HEK293 (cell line): ENCODE data around the gene EHD1.

Experiments used
- BCL11A ChIP-seq: fragments of 450-650 bp; formaldehyde crosslinking; IDR thresholded peaks from 2 replicates; pipeline ENCODE4 v1.5.1; 2016; ENCODE audit warnings: low read depth, missing biosample characterization, missing genetic modification characterization
- BCL6B ChIP-seq: fragments of 450-650 bp; formaldehyde crosslinking; IDR thresholded peaks from 2 replicates; pipeline ENCODE4 v1.5.1; 2017; ENCODE audit warnings: missing biosample characterization, missing genetic modification characterization
- MZF1 ChIP-seq: fragments of 450-650 bp; formaldehyde crosslinking; IDR thresholded peaks from 2 replicates; pipeline ENCODE4 v1.5.1; 2017; ENCODE audit warnings: missing biosample characterization, missing genetic modification characterization, borderline replicate concordance
- PRDM4 ChIP-seq: fragments of 450-650 bp; formaldehyde crosslinking; IDR thresholded peaks from 2 replicates; pipeline ENCODE4 v1.5.1; 2017; ENCODE audit warnings: missing biosample characterization, missing genetic modification characterization
- RBAK ChIP-seq: fragments of 450-650 bp; formaldehyde crosslinking; IDR thresholded peaks from 2 replicates; pipeline ENCODE4 v1.5.1; 2016; ENCODE audit warnings: missing biosample characterization, missing genetic modification characterization
- ZBTB17 ChIP-seq: fragments of 450-650 bp; formaldehyde crosslinking; IDR thresholded peaks from 2 replicates; pipeline ENCODE4 v1.5.1; 2016; ENCODE audit warnings: missing biosample characterization, missing genetic modification characterization
- ZNF184 ChIP-seq: fragments of 450-650 bp; IDR thresholded peaks from 2 replicates; pipeline ENCODE4 v1.5.1; 2018; ENCODE audit warnings: missing biosample characterization, mild to moderate bottlenecking, missing genetic modification characterization
- ZNF211 ChIP-seq: fragments of 450-650 bp; formaldehyde crosslinking; IDR thresholded peaks from 2 replicates; pipeline ENCODE4 v1.5.1; 2016; ENCODE audit warnings: low read depth, missing biosample characterization, missing genetic modification characterization
- ZNF223 ChIP-seq: fragments of 450-650 bp; formaldehyde crosslinking; IDR thresholded peaks from 2 replicates; pipeline ENCODE4 v1.5.1; 2016; ENCODE audit warnings: missing biosample characterization, missing genetic modification characterization
- ZNF239 ChIP-seq: fragments of 450-650 bp; formaldehyde crosslinking; IDR thresholded peaks from 2 replicates; pipeline ENCODE4 v1.5.1; 2016; ENCODE audit warnings: missing biosample characterization, missing genetic modification characterization
- ZNF26 ChIP-seq: fragments of 450-650 bp; formaldehyde crosslinking; IDR thresholded peaks from 2 replicates; pipeline ENCODE4 v1.5.1; 2016; ENCODE audit warnings: missing biosample characterization, missing genetic modification characterization
- ZNF266 ChIP-seq: fragments of 450-650 bp; formaldehyde crosslinking; IDR thresholded peaks from 2 replicates; pipeline ENCODE4 v1.5.1; 2016; ENCODE audit warnings: missing biosample characterization, missing genetic modification characterization, low read depth
- ZNF335 ChIP-seq: fragments of 450-650 bp; formaldehyde crosslinking; conservative IDR thresholded peaks from 2 replicates; pipeline ENCODE4 v1.5.1; 2016; ENCODE audit warnings: missing biosample characterization, missing genetic modification characterization
- ZNF362 ChIP-seq: fragments of 450-650 bp; formaldehyde crosslinking; IDR thresholded peaks from 2 replicates; pipeline ENCODE4 v1.5.1; 2016; ENCODE audit warnings: missing biosample characterization, missing genetic modification characterization
- ZNF37A ChIP-seq: fragments of 450-650 bp; IDR thresholded peaks from 2 replicates; pipeline ENCODE4 v1.5.1; 2018; ENCODE audit warnings: missing biosample characterization, missing genetic modification characterization
- ZNF449 ChIP-seq: fragments of 450-650 bp; formaldehyde crosslinking; IDR thresholded peaks from 2 replicates; pipeline ENCODE4 v1.5.1; 2017; ENCODE audit warnings: missing biosample characterization, mild to moderate bottlenecking, missing genetic modification characterization, moderate library complexity
- ZNF513 ChIP-seq: fragments of 450-650 bp; IDR thresholded peaks from 2 replicates; pipeline ENCODE4 v1.5.1; 2018; ENCODE audit warnings: missing biosample characterization, missing genetic modification characterization
- ZNF530 ChIP-seq: fragments of 450-650 bp; formaldehyde crosslinking; IDR thresholded peaks from 2 replicates; pipeline ENCODE4 v1.5.1; 2016; ENCODE audit warnings: low read depth, missing biosample characterization, missing genetic modification characterization
- ZNF600 ChIP-seq: fragments of 450-650 bp; formaldehyde crosslinking; IDR thresholded peaks from 2 replicates; pipeline ENCODE4 v1.5.1; 2016; ENCODE audit warnings: missing biosample characterization, missing genetic modification characterization
- ZNF677 ChIP-seq: fragments of 450-650 bp; IDR thresholded peaks from 2 replicates; pipeline ENCODE4 v1.5.0; 2018; ENCODE audit warnings: missing biosample characterization, mild to moderate bottlenecking, missing genetic modification characterization, moderate library complexity
- ZNF701 ChIP-seq: fragments of 450-650 bp; formaldehyde crosslinking; IDR thresholded peaks from 2 replicates; pipeline ENCODE4 v1.5.1; 2016; ENCODE audit warnings: missing biosample characterization, missing genetic modification characterization
- ZNF704 ChIP-seq: fragments of 450-650 bp; formaldehyde crosslinking; IDR thresholded peaks from 2 replicates; pipeline ENCODE4 v1.5.1; 2016; ENCODE audit warnings: missing biosample characterization, missing genetic modification characterization
- ZNF777 ChIP-seq: fragments of 450-650 bp; formaldehyde crosslinking; IDR thresholded peaks from 2 replicates; pipeline ENCODE4 v1.5.1; 2017; ENCODE audit warnings: missing biosample characterization, missing genetic modification characterization, borderline replicate concordance
- ZSCAN30 ChIP-seq: fragments of 450-650 bp; IDR thresholded peaks from 2 replicates; pipeline ENCODE4 v1.5.1; 2018; ENCODE audit warnings: missing biosample characterization, mild to moderate bottlenecking, missing genetic modification characterization, moderate library complexity

Gene EHD1

GRCh38 chr11:64877390-64878222 lies 815 bp downstream of the EHD1 start (continued):
- TF ChIP-seq ZNF362 (tag by site-specific recombination) (no peak), ZNF449 (tag by site-specific recombination) (no peak), ZNF335 (tag by site-specific recombination) (no peak; the same call in 1 of the 2 replicates), BCL11A (no peak), ZNF239 (tag by site-specific recombination) (no peak), ZNF266 (no peak), ZNF530 (no peak), ZNF26 (no peak), RBAK (tag by site-specific recombination) (no peak), ZNF211 (tag by site-specific recombination) (no peak), MZF1 (tag by site-specific recombination) (no peak), ZNF701 (tag by site-specific recombination) (no peak), BCL6B (tag by site-specific recombination) (no peak), ZNF777 (tag by site-specific recombination) (no peak), ZNF513 (tag by site-specific recombination) (no peak), ZNF184 (tag by site-specific recombination) (no peak), ZNF704 (tag by site-specific recombination) (no peak), ZNF223 (tag by site-specific recombination) (no peak), PRDM4 (tag by site-specific recombination) (no peak), ZNF600 (tag by site-specific recombination) (no peak), ZNF677 (tag by site-specific recombination) (no peak), ZNF37A (tag by site-specific recombination) (no peak), ZSCAN30 (tag by site-specific recombination) (no peak), ZBTB17 (tag by site-specific recombination) (no peak)
